Stimulated activated CD8-positive, alpha-beta memory T cell treated with anti-CD3 and anti-CD28 coated beads, Interleukin-4, amount 100 ng/mL, for 1 hour (primary cell): ENCODE results near the gene SLC25A4.
A peak's percentile ranks its signal among the peaks of the same experiment; 100 is the strongest.
"Not testable (repeated sequence)": the region's sequence is repeated elsewhere in the genome, so short reads cannot be mapped to it uniquely, and the experiment has no call there.

Experiments used
- DNase-seq, 2 donors: peaks; one replicate each; pipeline ENCODE4 v3.0.0-alpha.2; 2020; ENCODE audit warnings: low read depth in 2 of 2, low spot score in 1 of 2

The SLC25A4 gene

DNA sequence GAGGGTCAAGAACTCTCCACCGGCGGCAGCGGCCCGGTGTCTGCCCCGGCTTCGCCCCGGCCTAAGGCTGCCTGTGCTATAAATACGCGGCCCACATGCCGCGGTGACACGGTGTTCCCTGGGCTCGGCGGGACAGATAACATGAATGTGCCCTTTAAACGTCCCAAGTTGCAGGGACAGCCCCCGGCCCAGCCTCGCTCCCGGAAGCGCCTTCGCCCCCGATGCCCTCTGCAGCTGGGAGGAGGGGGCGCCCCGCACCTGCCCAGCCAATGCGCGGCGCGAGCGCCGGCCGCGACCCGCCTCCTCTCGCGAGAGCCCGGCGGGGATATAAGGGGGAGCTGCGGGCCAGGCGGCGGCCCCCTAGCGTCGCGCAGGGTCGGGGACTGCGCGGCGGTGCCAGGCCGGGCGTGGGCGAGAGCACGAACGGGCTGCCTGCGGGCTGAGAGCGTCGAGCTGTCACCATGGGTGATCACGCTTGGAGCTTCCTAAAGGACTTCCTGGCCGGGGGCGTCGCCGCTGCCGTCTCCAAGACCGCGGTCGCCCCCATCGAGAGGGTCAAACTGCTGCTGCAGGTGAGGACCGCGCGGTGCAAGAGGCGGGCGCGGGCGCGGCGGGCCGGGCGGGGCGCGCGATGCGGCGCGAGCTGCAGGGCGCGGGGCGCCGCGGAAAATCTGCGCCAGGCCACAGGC is at the start of gene SLC25A4:
SLC25A4 (plus strand) TSS at position 355 of the 689 bp plus-strand sequence; CDS start at position 462, 107 bp downstream.
- DNase-seq = peak; percentile 67 to 78

GRCh38 chr4:185093603-185094002 is 49.5 kb upstream of the SLC25A4 start:
- DNase-seq = no peak

- DNase-seq = no peak
Measured at GRCh38 chr4:185096032-185096653, 46.9 kb upstream of the SLC25A4 start.

- DNase-seq = no peak
Measured at GRCh38 chr4:185098474-185098873, 44.6 kb upstream of the SLC25A4 start.

GRCh38 chr4:185099024-185099682 is 43.9 kb upstream of the SLC25A4 start:
- no peak for DNase-seq

DNA sequence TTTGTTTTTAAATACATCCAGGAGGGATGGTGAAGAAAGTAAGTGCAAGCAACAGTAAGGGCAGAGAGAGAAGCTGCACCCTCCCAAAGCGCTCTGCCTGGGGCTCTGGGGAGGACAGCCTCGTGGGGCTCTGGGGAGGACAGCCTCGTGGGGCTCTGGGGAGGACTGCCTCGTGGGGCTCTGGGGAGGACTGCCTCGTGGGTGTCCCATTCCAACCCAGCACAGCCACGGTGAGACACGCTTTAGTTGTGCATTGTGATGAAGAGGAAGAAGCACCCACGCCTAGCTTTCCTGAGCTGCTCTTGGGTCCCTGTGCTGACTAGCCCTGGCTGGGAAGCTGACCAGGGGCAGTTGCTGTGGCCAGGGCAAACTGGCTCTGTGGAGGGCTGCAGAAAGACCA is 43.1 kb upstream of the SLC25A4 start:
- DNase-seq = no peak

DNA sequence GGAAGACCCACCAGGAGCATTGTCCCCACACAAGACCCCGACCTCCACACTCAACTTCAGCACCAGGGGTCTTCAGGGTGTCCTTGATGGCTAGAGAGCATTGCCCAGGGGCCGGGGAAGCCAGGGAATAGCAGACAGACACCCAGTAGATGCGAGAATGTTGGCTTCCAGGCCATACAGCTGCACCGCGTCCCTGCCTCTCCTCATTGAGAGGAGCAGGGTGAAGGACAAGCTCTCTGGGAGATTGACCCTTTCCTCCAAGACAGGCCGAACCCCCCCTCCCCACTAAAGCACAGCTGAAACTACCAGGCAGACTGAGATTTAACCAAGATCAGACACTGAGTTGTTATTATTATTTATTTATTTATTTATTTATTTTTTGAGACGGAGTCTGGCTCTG is 42.6 kb upstream of the SLC25A4 start:
- DNase-seq = no peak

DNA sequence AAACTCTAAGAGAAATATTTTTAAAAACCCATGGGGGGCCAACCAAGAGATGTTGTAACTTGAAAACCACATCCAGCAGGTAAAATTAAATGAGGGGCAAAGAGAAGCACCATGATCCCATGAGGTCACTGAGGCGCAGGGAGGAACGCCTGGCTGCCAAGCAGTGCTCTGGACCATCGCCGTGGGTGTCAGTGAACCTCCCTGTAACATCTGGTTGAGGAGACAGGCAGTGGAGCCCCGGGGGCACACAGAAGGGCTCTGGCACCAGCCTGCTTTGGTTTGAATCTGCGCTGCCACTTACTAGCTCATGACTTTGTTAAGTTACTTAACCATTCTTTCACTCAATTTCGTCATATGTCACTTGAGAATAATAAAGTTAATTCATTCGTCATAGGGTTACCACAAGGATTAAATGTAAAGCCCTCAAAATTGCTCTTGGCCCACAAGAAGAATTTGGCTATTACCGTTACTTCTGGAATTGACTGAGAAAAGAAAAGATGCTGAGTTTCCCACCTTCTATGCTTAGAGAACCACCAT is 41.6 kb upstream of the SLC25A4 start:
- no peak for DNase-seq

DNA sequence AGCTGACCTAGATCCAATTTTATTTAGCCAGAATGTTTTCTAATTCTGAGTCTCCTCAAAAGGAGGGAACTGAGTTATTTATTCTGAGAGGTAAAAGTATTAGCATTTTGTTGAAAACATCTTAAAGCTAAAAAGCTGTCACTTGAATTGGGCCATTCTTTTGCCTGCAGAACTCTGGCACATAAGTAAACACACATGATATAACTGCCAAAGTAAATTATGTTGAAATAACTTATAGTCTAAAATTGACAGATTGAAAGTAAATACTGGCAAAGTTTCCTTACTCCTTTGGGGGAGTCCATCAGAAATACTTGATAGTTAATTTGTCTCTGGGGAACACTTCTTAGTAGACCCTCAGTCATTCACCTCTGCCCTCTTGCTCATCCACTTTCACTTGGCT is 38.3 kb upstream of the SLC25A4 start:
- DNase-seq = no peak

GRCh38 chr4:185106353-185106752 is 36.7 kb upstream of the SLC25A4 start:
- DNase-seq = no peak

DNA sequence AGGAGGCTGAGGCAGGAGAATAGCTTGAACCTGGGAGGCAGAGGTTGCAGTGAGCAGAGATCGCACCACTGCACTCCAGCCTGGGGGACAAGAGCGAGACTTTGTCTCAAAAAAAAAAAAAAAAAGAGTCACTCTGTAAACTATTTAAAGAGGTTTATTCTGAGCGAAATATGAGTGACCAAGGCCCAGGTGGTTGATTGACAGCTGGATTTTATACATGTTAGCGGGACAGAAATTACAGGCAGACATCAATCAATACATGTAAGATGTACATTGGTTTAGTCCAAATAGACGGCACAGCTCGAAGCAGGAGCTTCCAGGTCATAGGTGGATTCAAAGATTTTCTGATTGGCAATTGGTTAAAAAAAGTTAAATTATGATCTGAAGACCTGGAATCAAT is 35.5 kb upstream of the SLC25A4 start:
- not testable (repeated sequence) for DNase-seq

GRCh38 chr4:185108185-185108584 is 34.9 kb upstream of the SLC25A4 start:
- no peak for DNase-seq

- no peak for DNase-seq
Measured at GRCh38 chr4:185108669-185109068, 34.4 kb upstream of the SLC25A4 start.

DNA sequence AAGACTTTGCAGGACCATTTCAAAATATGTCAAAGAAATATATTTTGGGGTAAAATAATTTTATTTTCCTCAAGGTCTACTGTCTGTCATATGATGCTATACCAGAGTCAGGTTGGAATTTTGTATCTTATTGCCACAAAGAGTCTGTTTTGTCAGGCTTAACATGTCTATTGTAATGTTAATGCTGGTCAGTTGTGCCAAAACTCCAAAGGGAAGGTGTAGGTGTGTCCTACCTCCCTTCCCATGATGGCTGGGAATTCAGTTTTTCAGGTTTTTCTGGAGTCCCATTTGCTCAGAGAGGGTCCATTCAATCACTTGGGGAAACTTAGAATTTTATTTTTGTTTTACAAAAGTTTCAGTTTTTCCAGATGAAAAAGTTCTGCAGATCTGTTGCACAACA is 33.3 kb upstream of the SLC25A4 start:
- DNase-seq = no peak

- DNase-seq = no peak
Measured at GRCh38 chr4:185110375-185110823, 32.7 kb upstream of the SLC25A4 start.

- no peak for DNase-seq
Measured at GRCh38 chr4:185112104-185112503, 31.0 kb upstream of the SLC25A4 start.

GRCh38 chr4:185113340-185113739 is 29.7 kb upstream of the SLC25A4 start:
- no peak for DNase-seq

- DNase-seq = no peak
Measured at GRCh38 chr4:185115827-185116232, 27.2 kb upstream of the SLC25A4 start.

GRCh38 chr4:185117300-185117934 is 25.6 kb upstream of the SLC25A4 start:
- DNase-seq = no peak

DNA sequence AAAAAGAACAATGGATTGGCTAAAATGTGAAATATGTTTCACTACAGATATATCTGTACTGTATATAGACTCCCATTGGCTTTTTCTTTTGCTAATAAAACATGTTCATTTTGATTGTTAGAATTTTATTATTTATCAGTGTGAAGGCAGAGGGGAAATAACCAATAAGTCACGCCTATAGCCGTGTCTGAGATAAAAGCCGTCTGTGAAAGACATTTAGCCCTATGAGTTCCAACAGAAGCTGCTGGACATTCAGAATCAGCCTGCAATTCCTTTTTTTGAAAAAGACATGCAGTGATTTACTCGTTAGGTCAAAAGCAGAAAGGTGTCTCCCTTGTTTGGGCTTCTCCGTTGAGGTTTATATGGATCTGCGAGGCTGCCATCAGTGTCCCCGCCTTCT is 24.2 kb upstream of the SLC25A4 start:
- no peak for DNase-seq

DNA sequence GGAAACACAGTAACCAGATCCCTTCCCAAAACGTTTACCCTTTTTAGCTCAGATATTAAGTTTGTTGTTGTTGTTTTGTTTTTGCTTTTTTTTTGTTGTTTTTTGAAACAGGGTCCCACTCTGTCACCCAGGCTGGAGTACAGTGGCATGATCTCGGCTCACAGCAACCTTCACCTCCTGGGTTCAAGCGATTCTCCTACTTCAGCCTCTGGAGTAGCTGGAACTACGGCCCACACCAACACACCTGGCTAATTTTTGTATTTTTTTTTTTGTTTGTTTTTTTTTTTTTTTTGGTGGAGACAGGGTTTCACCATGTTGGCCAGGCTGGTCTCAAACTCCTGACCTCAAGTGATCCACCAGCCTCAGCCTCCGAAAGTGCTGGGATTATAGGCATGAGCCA is 23.6 kb upstream of the SLC25A4 start:
- DNase-seq = not testable (repeated sequence)
